Colonic mucosa (tissue), 4 donors: Measurements from ENCODE around the gene THADA. TPM values are rescaled to one million over a fixed set of nuclear protein-coding genes. Genes with fewer than 3 reads are reported as not detected.

ENCODE experiments used
- DNase-seq: peaks from one replicate; pipeline ENCODE4 v3.0.0-alpha.2; 2020
- H3K27ac ChIP-seq: fragments of 200-600 bp; one replicate; pipeline ENCODE4 v1.8.0; 2021
- H3K27me3 ChIP-seq: fragments of 200-600 bp; one replicate; pipeline ENCODE4 v1.8.0; 2021
- H3K36me3 ChIP-seq: fragments of 200-600 bp; one replicate; pipeline ENCODE4 v1.8.0; 2021
- H3K4me1 ChIP-seq: fragments of 200-600 bp; one replicate; pipeline ENCODE4 v1.8.0; 2021; ENCODE audit warnings: mild to moderate bottlenecking
- H3K4me3 ChIP-seq: fragments of 200-600 bp; one replicate; pipeline ENCODE4 v1.8.0; 2021
- H3K9ac ChIP-seq, 2 donors: one replicate each; pipeline ENCODE4 v1.7.0; 2013; ENCODE audit warnings: control low read depth in 2 of 2, low read depth in 2 of 2, low read length in 2 of 2
- H3K9me3 ChIP-seq: fragments of 200-600 bp; one replicate; pipeline ENCODE4 v1.8.0; 2021
- intact Hi-C: fragments of 100-400 bp; cut with DNase I; formaldehyde crosslinking; loops from one replicate; pipeline ENCODE4 v1.14.1; 2022
- total RNA-seq, 2 donors: library from RNA; stranded (reverse); fragmentation: NEBNext Ultra II Directional in 1 of 2; extraction: Animal tissue kit (Norgen Biotek cat#: 25700) in 1 of 2; gene quantifications; one replicate each; pipeline ENCODE4 v1.2.1, GENCODE V29; 2021
- TF ChIP-seq, protein P1 (sequence below): fragments of 200-600 bp; IDR thresholded peaks from one replicate; pipeline ENCODE4 v1.8.0; 2022; ENCODE audit warnings: antibody characterized with exemption, mild to moderate bottlenecking
- donor health status: healthy.
- donor health status: DM: no; HTN: no; CAD: no.
- donor health status: DM: no; HTN: no; CAD: no.

Gene THADA
- total RNA-seq, 2 donors from 2014 or later = 14.6 to 31.4 TPM

DNA sequence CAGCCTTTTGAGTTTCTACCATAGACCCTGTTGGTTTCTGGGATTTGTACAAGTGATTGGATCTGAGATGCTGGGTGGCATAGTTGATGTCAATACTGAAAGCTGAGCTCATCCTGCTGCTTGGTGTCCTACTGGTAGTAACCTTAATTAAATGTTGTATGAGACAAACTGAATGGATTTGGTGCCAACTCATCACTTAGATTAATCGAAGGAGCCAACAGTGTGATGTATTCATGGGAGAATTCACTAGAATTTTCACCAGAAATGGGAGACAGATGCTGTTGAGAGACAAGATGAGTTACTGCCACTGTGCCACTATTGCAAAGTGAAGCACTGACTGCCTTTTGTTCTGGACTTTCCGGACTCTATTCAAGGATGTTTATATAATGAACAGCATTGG, 158.5 kb downstream of the THADA start:
- intact Hi-C loops = no loop called here
- Histone ChIP-seq H3K4me3 (no peak overlapping the region), H3K9me3 (no peaks in the 10 kb centered on the region), H3K36me3 (no peaks in the 10 kb centered on the region), H3K27ac (no peak overlapping the region), H3K9ac (no peak overlapping the region), H3K27me3 (no peaks in the 10 kb centered on the region), H3K4me1 (peaks cover 5% of the 10 kb centered on the region)
- TF ChIP-seq, protein P1, sequence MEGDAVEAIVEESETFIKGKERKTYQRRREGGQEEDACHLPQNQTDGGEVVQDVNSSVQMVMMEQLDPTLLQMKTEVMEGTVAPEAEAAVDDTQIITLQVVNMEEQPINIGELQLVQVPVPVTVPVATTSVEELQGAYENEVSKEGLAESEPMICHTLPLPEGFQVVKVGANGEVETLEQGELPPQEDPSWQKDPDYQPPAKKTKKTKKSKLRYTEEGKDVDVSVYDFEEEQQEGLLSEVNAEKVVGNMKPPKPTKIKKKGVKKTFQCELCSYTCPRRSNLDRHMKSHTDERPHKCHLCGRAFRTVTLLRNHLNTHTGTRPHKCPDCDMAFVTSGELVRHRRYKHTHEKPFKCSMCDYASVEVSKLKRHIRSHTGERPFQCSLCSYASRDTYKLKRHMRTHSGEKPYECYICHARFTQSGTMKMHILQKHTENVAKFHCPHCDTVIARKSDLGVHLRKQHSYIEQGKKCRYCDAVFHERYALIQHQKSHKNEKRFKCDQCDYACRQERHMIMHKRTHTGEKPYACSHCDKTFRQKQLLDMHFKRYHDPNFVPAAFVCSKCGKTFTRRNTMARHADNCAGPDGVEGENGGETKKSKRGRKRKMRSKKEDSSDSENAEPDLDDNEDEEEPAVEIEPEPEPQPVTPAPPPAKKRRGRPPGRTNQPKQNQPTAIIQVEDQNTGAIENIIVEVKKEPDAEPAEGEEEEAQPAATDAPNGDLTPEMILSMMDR = no peak
- DNase-seq = no peak

DNA sequence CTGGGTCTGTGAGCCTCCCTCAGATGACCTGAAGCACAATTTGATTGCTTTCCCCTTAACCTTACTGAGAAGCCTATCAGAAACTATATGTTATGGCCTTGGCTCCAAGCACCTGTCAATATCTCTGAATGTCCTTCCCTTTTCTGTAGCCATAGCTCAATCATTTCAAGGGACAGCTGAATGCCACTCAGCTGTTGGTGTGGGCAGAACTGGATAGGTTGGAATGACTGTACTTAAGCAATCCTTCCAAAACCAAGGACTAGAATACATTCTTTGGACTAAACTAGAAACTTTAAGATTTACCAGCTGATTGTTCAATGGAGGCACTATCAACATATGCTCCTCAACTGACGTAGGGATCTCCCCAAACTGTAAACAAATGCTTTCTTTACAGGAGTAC, 159.4 kb downstream of the THADA start:
- Histone ChIP-seq H3K36me3 (no peaks in the 10 kb centered on the region), H3K27me3 (no peaks in the 10 kb centered on the region), H3K4me1 (peaks cover 5% of the 10 kb centered on the region), H3K9ac (no peak overlapping the region), H3K9me3 (no peaks in the 10 kb centered on the region), H3K27ac (no peak overlapping the region), H3K4me3 (no peak overlapping the region)
- DNase-seq = no peak
- intact Hi-C loops = no loop called here
- TF ChIP-seq, protein P1 = no peak

DNA sequence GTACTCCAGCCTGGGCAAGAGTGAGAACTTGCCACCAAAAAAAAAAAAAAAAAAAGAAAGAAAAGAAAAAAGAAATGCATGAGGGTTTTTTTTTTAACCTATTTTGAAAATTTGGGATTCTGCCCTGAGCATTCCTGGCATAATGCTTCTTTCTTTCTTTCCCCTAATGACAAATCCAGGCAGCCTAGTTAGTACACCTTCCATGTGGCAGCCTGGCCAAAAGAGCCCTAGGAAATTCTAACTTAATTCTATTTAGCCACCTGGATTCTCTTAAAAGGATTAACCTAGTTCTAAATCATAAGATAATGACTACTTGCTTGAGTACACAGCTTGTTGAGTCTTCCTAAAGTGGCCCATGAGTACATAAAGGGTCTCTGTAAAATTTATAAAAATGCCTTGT, 160.1 kb downstream of the THADA start:
- intact Hi-C loops = no loop called here
- Histone ChIP-seq H3K27ac (no peak overlapping the region), H3K4me3 (no peak overlapping the region), H3K9ac (no peak overlapping the region), H3K4me1 (no peaks in the 10 kb centered on the region), H3K36me3 (no peaks in the 10 kb centered on the region), H3K27me3 (no peaks in the 10 kb centered on the region), H3K9me3 (no peaks in the 10 kb centered on the region)
- DNase-seq = no peak
- TF ChIP-seq, protein P1 = no peak

DNA sequence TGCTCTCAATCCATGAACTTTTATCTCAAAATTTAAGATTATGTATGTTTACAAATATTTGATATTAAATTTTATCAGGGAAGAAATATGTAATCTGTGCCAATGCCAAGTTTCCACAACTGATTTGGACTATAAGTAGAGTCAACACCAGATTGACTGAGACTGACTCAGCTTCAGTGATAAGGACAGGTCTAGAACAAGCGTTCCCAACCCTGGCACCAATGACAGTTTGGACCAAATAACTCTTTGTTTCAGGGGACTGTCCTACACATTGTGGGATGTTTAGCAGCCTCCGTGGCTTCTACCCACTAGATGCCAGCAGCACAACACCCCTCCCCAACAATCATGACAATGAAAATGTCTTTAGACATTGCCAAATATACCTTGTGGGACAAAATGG, 165.3 kb downstream of the THADA start:
- intact Hi-C loops = no loop called here
- TF ChIP-seq, protein P1 = no peak
- Histone ChIP-seq H3K27me3 (no peaks in the 10 kb centered on the region), H3K9ac (no peak overlapping the region), H3K4me1 (peaks cover 15% of the 10 kb centered on the region), H3K9me3 (no peaks in the 10 kb centered on the region), H3K4me3 (no peak overlapping the region), H3K27ac (no peak overlapping the region), H3K36me3 (no peaks in the 10 kb centered on the region)
- no peak for DNase-seq

DNA sequence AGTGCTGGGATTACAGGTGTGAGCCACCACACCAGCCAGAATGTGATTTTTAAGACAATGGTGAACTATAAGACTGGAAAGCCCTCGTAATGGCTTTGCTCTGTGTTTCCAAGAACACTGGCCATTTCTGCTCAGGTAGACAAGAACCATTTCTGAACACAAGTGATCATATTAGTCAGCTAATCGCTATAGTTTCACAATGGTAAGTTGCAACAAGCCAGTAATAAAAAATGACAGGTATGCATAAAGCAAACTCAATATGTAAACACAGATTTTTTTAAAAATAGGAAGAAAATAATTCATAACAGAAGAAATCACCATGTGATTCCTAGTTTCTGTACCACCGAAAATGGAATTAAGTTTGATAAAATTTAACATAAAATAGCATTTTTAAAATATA, 166.5 kb downstream of the THADA start:
- Histone ChIP-seq H3K27me3 (no peaks in the 10 kb centered on the region), H3K36me3 (no peaks in the 10 kb centered on the region), H3K9me3 (no peaks in the 10 kb centered on the region), H3K27ac (no peak overlapping the region), H3K4me1 (peaks cover 16% of the 10 kb centered on the region), H3K4me3 (no peak overlapping the region), H3K9ac (no peak overlapping the region)
- intact Hi-C loops = no loop called here
- TF ChIP-seq, protein P1 = no peak
- DNase-seq = no peak

DNA sequence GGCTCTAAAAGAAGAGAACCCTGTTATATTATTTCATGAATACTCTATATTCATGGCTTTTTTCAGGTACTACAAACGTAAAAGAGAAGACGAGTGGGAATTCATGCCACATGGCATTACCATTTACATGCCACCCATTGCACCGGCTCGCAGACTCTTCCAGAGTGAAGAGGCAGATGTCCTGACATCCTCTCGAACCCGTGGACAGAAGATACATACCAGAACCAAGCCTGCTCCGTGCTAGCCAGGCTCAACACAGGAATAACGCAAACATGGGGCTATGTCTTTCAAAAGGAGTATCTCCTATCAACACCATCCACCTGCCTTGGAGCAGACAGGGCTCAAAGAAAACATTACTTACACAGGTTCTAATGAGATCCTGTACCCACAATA, 168.8 kb downstream of the THADA start:
- Histone ChIP-seq H3K4me1 (peaks cover 19% of the 10 kb centered on the region), H3K36me3 (no peaks in the 10 kb centered on the region), H3K9ac (peak overlapping the region in 1 of 2 donors; percentile 43), H3K27ac (peak overlapping the region; percentile 88), H3K27me3 (no peaks in the 10 kb centered on the region), H3K9me3 (no peaks in the 10 kb centered on the region), H3K4me3 (no peak overlapping the region)
- TF ChIP-seq, protein P1 = no peak
- no peak for DNase-seq
- intact Hi-C loops = no loop called here
